ENCODE results near the gene TRIM69. TPM values are rescaled to one million over a fixed set of nuclear protein-coding genes. Genes with fewer than 3 reads are reported as not detected.
A peak's percentile ranks its signal among the peaks of the same experiment; 100 is the strongest.

Gene TRIM69
- total RNA-seq, 1 donor from 2014 or later, result 12.1 TPM

DNA sequence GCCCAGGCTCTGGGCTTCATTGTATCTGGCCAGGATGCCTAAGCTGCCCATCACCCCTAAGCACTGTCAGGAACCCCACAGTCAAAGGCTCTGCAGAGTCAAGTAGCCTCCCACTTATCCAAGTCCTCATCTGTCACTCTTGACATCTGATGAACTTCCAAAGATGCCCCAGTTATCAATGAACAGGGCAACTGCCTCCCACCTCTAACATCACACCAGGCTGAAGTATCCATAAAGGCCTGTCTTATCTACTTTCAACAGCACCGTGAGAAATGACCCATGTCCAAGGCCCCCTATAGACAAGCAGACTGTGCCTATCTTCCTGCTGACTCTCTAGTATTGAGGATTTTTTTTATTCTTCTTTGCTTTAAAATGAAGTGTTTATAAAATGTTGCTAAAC is 56.4 kb downstream of the TRIM69 start:
- no peaks in the 10 kb centered on the region for H3K4me1 Mint-ChIP-seq (ENCODE audit: low read depth)
- H3K27me3 Mint-ChIP-seq, result peaks cover 16% of the 10 kb centered on the region
- no peak for TF ChIP-seq CTCF (IDR thresholded peaks at IDR 0.05; ENCODE audit: unreplicated experiment)
- H3K36me3 Mint-ChIP-seq (ENCODE audit: insufficient read depth), result no peaks in the 10 kb centered on the region
- no peaks in the 10 kb centered on the region for H3K9me3 Mint-ChIP-seq (ENCODE audit: low read depth)
- H3K4me3 Mint-ChIP-seq (ENCODE audit: low read depth), result no peak overlapping the region
- H3K27ac Mint-ChIP-seq, result no peak overlapping the region
- no peak for DNase-seq (ENCODE audit: low spot score, unreplicated experiment)

DNA sequence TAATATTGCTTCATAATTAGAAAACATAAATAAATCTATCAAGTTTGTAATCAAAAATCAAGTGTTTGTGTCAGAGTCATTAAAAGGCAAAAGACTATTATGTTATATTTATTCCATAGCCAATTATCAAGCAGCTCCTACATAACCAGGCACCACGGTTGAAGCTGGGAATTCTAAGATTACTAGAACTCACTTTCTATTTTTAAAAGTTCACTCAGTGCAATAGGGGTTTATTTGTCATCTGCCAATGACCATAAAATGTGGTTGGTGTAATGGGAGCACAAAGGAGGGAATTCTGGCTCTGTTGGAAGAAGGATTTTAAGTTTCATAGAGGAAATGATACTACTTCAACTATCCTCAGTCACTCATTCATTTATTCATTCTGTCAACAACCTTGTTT is 57.7 kb downstream of the TRIM69 start:
- no peak overlapping the region for H3K4me3 Mint-ChIP-seq (ENCODE audit: low read depth)
- no peaks in the 10 kb centered on the region for H3K4me1 Mint-ChIP-seq (ENCODE audit: low read depth)
- DNase-seq (ENCODE audit: low spot score, unreplicated experiment), result no peak
- TF ChIP-seq CTCF (IDR thresholded peaks at IDR 0.05; ENCODE audit: unreplicated experiment), result no peak
- H3K27me3 Mint-ChIP-seq, result peaks cover 13% of the 10 kb centered on the region
- H3K9me3 Mint-ChIP-seq (ENCODE audit: low read depth), result no peaks in the 10 kb centered on the region
- no peaks in the 10 kb centered on the region for H3K36me3 Mint-ChIP-seq (ENCODE audit: insufficient read depth)
- H3K27ac Mint-ChIP-seq, result no peak overlapping the region

GRCh38 chr15:44796508-44796907 is 60.2 kb downstream of the TRIM69 start:
- no peaks in the 10 kb centered on the region for H3K4me1 Mint-ChIP-seq (ENCODE audit: low read depth)
- DNase-seq (ENCODE audit: low spot score, unreplicated experiment), result no peak
- H3K27me3 Mint-ChIP-seq, result peaks cover 5% of the 10 kb centered on the region
- no peak for TF ChIP-seq CTCF (IDR thresholded peaks at IDR 0.05; ENCODE audit: unreplicated experiment)
- H3K9me3 Mint-ChIP-seq (ENCODE audit: low read depth), result no peaks in the 10 kb centered on the region
- peak overlapping the region; percentile 10 for H3K27ac Mint-ChIP-seq
- no peak overlapping the region for H3K4me3 Mint-ChIP-seq (ENCODE audit: low read depth)
- no peaks in the 10 kb centered on the region for H3K36me3 Mint-ChIP-seq (ENCODE audit: insufficient read depth)

DNA sequence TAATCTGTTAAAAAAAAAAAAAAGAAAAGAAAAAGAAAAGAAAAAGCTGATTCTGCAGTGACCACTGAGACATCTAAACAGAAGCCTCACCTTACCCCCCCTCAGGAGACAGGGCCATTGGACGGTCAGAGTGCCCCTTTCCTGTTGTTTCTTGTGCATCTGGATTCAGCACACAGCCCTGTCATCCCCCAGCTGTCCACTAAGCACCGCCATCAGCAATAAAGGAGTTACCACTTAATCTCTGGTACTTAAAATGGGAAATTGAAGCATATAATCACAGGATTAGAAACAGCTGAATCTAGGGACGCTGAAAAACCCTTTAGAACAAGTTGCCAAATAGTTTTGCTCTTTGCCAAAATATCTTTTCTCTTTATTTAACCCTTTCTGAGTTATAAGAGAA is 62.5 kb downstream of the TRIM69 start:
- H3K36me3 Mint-ChIP-seq (ENCODE audit: insufficient read depth), result no peaks in the 10 kb centered on the region
- no peak for DNase-seq (ENCODE audit: low spot score, unreplicated experiment)
- H3K27me3 Mint-ChIP-seq, result peaks cover 13% of the 10 kb centered on the region
- TF ChIP-seq CTCF (IDR thresholded peaks at IDR 0.05; ENCODE audit: unreplicated experiment), result peak; percentile 18
- no peak overlapping the region for H3K27ac Mint-ChIP-seq
- peaks cover 3% of the 10 kb centered on the region for H3K9me3 Mint-ChIP-seq (ENCODE audit: low read depth)
- no peaks in the 10 kb centered on the region for H3K4me1 Mint-ChIP-seq (ENCODE audit: low read depth)
- H3K4me3 Mint-ChIP-seq (ENCODE audit: low read depth), result no peak overlapping the region

DNA sequence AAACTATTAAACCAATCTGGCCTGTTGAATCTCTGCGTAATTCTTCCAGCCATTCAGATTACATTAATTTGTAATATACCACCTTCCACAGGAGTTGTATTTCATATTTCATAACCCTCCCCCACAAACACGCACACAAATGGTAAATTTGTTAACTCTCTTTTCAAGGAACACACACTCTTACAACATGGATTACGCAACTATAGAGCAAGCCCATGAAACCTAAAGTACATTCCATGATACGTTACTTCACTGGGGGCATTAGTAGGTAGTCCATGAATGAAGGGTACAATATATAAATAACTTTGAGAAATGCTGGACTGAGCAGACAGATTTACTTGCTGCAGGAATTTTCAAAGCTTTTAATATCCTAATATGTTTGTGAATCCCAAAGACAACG is 65.0 kb downstream of the TRIM69 start:
- no peak overlapping the region for H3K4me3 Mint-ChIP-seq (ENCODE audit: low read depth)
- H3K27ac Mint-ChIP-seq, result no peak overlapping the region
- peaks cover 3% of the 10 kb centered on the region for H3K9me3 Mint-ChIP-seq (ENCODE audit: low read depth)
- no peaks in the 10 kb centered on the region for H3K4me1 Mint-ChIP-seq (ENCODE audit: low read depth)
- peaks cover 15% of the 10 kb centered on the region for H3K27me3 Mint-ChIP-seq
- no peak for TF ChIP-seq CTCF (IDR thresholded peaks at IDR 0.05; ENCODE audit: unreplicated experiment)
- DNase-seq (ENCODE audit: low spot score, unreplicated experiment), result no peak
- no peaks in the 10 kb centered on the region for H3K36me3 Mint-ChIP-seq (ENCODE audit: insufficient read depth)
